ENCODE data around the gene CFAP97D1.

Gene CFAP97D1

DNA sequence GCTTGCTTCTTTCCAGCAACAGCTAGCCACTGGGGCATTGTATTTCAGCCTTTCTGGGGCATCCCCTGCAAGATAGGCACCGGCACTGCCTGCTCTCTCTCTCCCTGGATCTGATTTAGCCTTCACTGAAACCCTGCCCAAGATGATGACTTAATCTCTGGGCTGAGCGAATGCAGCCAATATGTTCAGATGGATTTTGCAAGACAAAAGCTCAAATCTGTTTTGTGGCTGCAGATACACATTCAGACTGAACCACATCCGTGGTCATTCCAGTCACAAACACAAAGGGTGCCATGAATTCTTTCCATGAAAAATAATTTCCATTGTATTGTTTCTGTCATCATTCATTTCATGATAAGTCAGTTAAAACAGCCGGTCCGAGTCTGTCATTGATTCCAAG is 45.9 kb upstream of the CFAP97D1 start:
- no peak overlapping the region for H3K4me2 ChIP-seq (ENCODE audit: low read depth, low read length, poor library complexity, severe bottlenecking)
- H3K9me2 ChIP-seq (replicated peaks; ENCODE audit: low read depth, low read length), result no peaks in the 10 kb centered on the region
- TF ChIP-seq, protein P1, sequence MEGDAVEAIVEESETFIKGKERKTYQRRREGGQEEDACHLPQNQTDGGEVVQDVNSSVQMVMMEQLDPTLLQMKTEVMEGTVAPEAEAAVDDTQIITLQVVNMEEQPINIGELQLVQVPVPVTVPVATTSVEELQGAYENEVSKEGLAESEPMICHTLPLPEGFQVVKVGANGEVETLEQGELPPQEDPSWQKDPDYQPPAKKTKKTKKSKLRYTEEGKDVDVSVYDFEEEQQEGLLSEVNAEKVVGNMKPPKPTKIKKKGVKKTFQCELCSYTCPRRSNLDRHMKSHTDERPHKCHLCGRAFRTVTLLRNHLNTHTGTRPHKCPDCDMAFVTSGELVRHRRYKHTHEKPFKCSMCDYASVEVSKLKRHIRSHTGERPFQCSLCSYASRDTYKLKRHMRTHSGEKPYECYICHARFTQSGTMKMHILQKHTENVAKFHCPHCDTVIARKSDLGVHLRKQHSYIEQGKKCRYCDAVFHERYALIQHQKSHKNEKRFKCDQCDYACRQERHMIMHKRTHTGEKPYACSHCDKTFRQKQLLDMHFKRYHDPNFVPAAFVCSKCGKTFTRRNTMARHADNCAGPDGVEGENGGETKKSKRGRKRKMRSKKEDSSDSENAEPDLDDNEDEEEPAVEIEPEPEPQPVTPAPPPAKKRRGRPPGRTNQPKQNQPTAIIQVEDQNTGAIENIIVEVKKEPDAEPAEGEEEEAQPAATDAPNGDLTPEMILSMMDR (conservative IDR thresholded peaks at IDR 0.05; ENCODE audit: low read length), result no peak
- TF ChIP-seq EZH2phosphoT487 (IDR thresholded peaks at IDR 0.05; ENCODE audit: borderline replicate concordance), result no peak
- no peak overlapping the region for H3K9ac ChIP-seq (ENCODE audit: low read depth, low read length, poor library complexity, severe bottlenecking)
- H4K20me1 ChIP-seq (ENCODE audit: insufficient read depth, low read length, poor library complexity, severe bottlenecking), result no peaks in the 10 kb centered on the region
- no peak overlapping the region for H2AFZ ChIP-seq (ENCODE audit: low read length)
- no peak overlapping the region for H3K4me3 ChIP-seq (ENCODE audit: low read length, poor library complexity, severe bottlenecking)
- no peaks in the 10 kb centered on the region for H3K4me1 ChIP-seq (ENCODE audit: insufficient read depth, low read length, poor library complexity, severe bottlenecking)
- no peaks in the 10 kb centered on the region for H3K9me3 ChIP-seq (ENCODE audit: insufficient read depth, low read depth, low read length)
- H3K36me3 ChIP-seq (ENCODE audit: insufficient read depth, low read length), result no peaks in the 10 kb centered on the region
- H3K27me3 ChIP-seq (ENCODE audit: insufficient read depth, low read length, poor library complexity, severe bottlenecking), result peaks cover 5% of the 10 kb centered on the region
- no peaks in the 10 kb centered on the region for H3F3A ChIP-seq (ENCODE audit: low read depth)
- H3K79me2 ChIP-seq (ENCODE audit: insufficient read depth, low read length), result no peaks in the 10 kb centered on the region

DNA sequence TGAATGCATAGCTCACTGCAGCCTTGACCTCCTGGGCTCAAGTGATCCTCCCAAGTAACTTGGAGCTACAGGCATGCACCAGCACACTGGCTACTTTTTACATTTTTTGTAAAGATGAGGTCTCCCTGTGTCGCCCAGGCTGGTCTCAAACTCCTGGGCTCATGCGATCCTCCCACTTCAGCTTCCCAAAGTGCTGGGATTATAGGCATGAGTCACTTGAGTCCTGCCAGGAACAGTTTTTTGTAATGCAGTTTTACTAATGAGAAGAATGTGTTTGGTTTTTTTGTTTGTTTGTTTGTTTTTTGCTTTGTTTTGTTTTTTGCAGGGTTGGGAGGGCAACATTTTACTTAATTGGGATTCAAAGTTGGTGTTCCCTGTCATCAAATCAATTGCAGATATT is 43.8 kb upstream of the CFAP97D1 start:
- H3K4me2 ChIP-seq (ENCODE audit: low read depth, low read length, poor library complexity, severe bottlenecking), result no peak overlapping the region
- H3K9ac ChIP-seq (ENCODE audit: low read depth, low read length, poor library complexity, severe bottlenecking), result no peak overlapping the region
- no peaks in the 10 kb centered on the region for H3K9me2 ChIP-seq (replicated peaks; ENCODE audit: low read depth, low read length)
- no peaks in the 10 kb centered on the region for H3F3A ChIP-seq (ENCODE audit: low read depth)
- H2AFZ ChIP-seq (ENCODE audit: low read length), result no peak overlapping the region
- no peaks in the 10 kb centered on the region for H3K36me3 ChIP-seq (ENCODE audit: insufficient read depth, low read length)
- TF ChIP-seq EZH2phosphoT487 (IDR thresholded peaks at IDR 0.05; ENCODE audit: borderline replicate concordance), result no peak
- TF ChIP-seq, protein P1 (conservative IDR thresholded peaks at IDR 0.05; ENCODE audit: low read length), result no peak
- no peaks in the 10 kb centered on the region for H3K9me3 ChIP-seq (ENCODE audit: insufficient read depth, low read depth, low read length)
- H3K4me3 ChIP-seq (ENCODE audit: low read length, poor library complexity, severe bottlenecking), result no peak overlapping the region
- H3K79me2 ChIP-seq (ENCODE audit: insufficient read depth, low read length), result no peaks in the 10 kb centered on the region
- H4K20me1 ChIP-seq (ENCODE audit: insufficient read depth, low read length, poor library complexity, severe bottlenecking), result no peaks in the 10 kb centered on the region
- H3K4me1 ChIP-seq (ENCODE audit: insufficient read depth, low read length, poor library complexity, severe bottlenecking), result no peaks in the 10 kb centered on the region
- peaks cover 5% of the 10 kb centered on the region for H3K27me3 ChIP-seq (ENCODE audit: insufficient read depth, low read length, poor library complexity, severe bottlenecking)

DNA sequence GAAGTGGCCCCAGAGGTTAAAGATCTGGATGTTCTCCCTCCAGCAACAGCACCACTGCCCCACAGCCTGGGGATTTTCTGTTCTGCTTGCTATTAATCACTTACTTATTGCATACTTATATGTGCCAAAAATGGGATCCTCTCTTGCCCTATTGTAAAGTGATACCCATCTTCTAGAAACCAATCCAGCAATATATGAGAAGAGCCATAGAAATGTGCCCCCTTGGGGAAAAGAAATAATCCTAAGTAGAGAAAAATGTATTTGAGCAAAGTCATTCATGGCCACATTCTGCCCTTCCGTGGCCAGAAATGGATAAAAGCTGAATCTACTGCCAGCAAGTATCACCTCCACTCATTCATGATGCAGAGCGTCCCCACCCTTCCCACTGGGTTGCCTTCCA is 42.5 kb upstream of the CFAP97D1 start:
- H3K9me2 ChIP-seq (replicated peaks; ENCODE audit: low read depth, low read length), result no peaks in the 10 kb centered on the region
- H3F3A ChIP-seq (ENCODE audit: low read depth), result no peaks in the 10 kb centered on the region
- no peaks in the 10 kb centered on the region for H3K79me2 ChIP-seq (ENCODE audit: insufficient read depth, low read length)
- H3K36me3 ChIP-seq (ENCODE audit: insufficient read depth, low read length), result no peaks in the 10 kb centered on the region
- no peaks in the 10 kb centered on the region for H3K9me3 ChIP-seq (ENCODE audit: insufficient read depth, low read depth, low read length)
- H3K27me3 ChIP-seq (ENCODE audit: insufficient read depth, low read length, poor library complexity, severe bottlenecking), result peaks cover 5% of the 10 kb centered on the region
- no peaks in the 10 kb centered on the region for H4K20me1 ChIP-seq (ENCODE audit: insufficient read depth, low read length, poor library complexity, severe bottlenecking)
- no peak overlapping the region for H2AFZ ChIP-seq (ENCODE audit: low read length)
- no peak overlapping the region for H3K4me2 ChIP-seq (ENCODE audit: low read depth, low read length, poor library complexity, severe bottlenecking)
- no peak overlapping the region for H3K4me3 ChIP-seq (ENCODE audit: low read length, poor library complexity, severe bottlenecking)
- H3K9ac ChIP-seq (ENCODE audit: low read depth, low read length, poor library complexity, severe bottlenecking), result no peak overlapping the region
- TF ChIP-seq, protein P1 (conservative IDR thresholded peaks at IDR 0.05; ENCODE audit: low read length), result no peak
- no peak for TF ChIP-seq EZH2phosphoT487 (IDR thresholded peaks at IDR 0.05; ENCODE audit: borderline replicate concordance)
- no peaks in the 10 kb centered on the region for H3K4me1 ChIP-seq (ENCODE audit: insufficient read depth, low read length, poor library complexity, severe bottlenecking)

Measured in Loucy (cell line).